Psoas muscle (tissue), 8 donors: ENCODE results near the gene IL20RA. TPM values are rescaled to one million over a fixed set of nuclear protein-coding genes. Genes with fewer than 3 reads are reported as not detected.

Experiments used
- ATAC-seq, 4 donors: fragments of 200-7000 bp; cut with Tn5 transposase; one replicate each; pipeline ENCODE4 v1.9.1; 2020; ENCODE audit warnings: moderate library complexity in 3 of 4, mild to moderate bottlenecking in 2 of 4
- DNase-seq, 2 donors: peaks; one replicate each; pipeline ENCODE4 v3.0.0-alpha.2; 2020
- H3K27ac ChIP-seq: fragments of 200-600 bp; one replicate; pipeline ENCODE4 v1.8.0; 2022
- H3K27me3 ChIP-seq, 3 donors: fragments of 200-600 bp in 1 of 3; one replicate each; pipeline versions ENCODE4 v1.6.1 to v1.8.0; 2013 to 2022; ENCODE audit warnings: low read length in 2 of 3, mild to moderate bottlenecking in 2 of 3, moderate library complexity in 1 of 3; ENCODE audit not compliant: insufficient read depth in 3 of 3
- H3K36me3 ChIP-seq, 2 donors: fragments of 200-600 bp in 1 of 2; one replicate each; pipeline versions ENCODE4 v1.6.1 to v1.8.0; 2013 to 2022; ENCODE audit warnings: low read depth in 1 of 2, mild to moderate bottlenecking in 1 of 2, moderate library complexity in 1 of 2; ENCODE audit not compliant: insufficient read depth in 1 of 2
- H3K4me1 ChIP-seq: fragments of 200-600 bp; one replicate; pipeline ENCODE4 v1.8.0; 2022
- H3K4me3 ChIP-seq: fragments of 200-600 bp; one replicate; pipeline ENCODE4 v1.8.0; 2022; ENCODE audit warnings: mild to moderate bottlenecking
- H3K9me3 ChIP-seq: fragments of 200-600 bp; one replicate; pipeline ENCODE4 v1.8.0; 2022
- CTCF ChIP-seq: fragments of 200-600 bp; IDR thresholded peaks from one replicate; pipeline ENCODE4 v1.8.0; 2022; ENCODE audit warnings: antibody characterized with exemption
- WGBS, 3 donors: extraction: QIAGEN DNeasy Blood & Tissue Kit; methylation state at CpG; one replicate each; pipeline versions ENCODE4 v1.1.6 to v1.1.7; 2013; 5-methylcytosine and 5-hydroxymethylcytosine counted together
- intact Hi-C, 2 donors: fragments of 100-400 bp; cut with DNase I; formaldehyde crosslinking; loops; one replicate each; pipeline versions ENCODE4 v1.11.0 to v1.14.2; 2022
- polyA plus RNA-seq, 3 donors: library from polyadenylated mRNA; stranded (reverse); fragments of 200-250 nt; gene quantifications; one replicate each; pipeline ENCODE4 v1.2.3, GENCODE V29; 2013
- total RNA-seq, 4 donors: library from RNA; stranded (reverse); fragmentation: NEBNext Ultra II Directional in 2 of 4; extraction: Animal tissue kit (Norgen Biotek cat#: 25700) in 2 of 4; gene quantifications; one replicate each; pipeline versions ENCODE4 v1.2.1 to v1.2.4, GENCODE V29; 2021 to 2023
- donor health status: healthy with polysubstance abuse.
- donor health status: DM: no; HTN: no; CAD: no; lungs with moderate emphysema.
- donor health status: Bipolar disorder and iron deficiency.
- donor health status: healthy.
- donor health status: DM: yes; HTN: yes; CAD: no.
- donor health status: DM: no; HTN: no; CAD: no.
- donor health status: DM: no; HTN: no; CAD: no.
- donor health status: DM: yes; HTN: yes; CAD: no.

Gene IL20RA
- total and polyA plus RNA-seq, 7 donors = 0.04 to 0.94 (median 0.15) TPM; not detected in 1

DNA sequence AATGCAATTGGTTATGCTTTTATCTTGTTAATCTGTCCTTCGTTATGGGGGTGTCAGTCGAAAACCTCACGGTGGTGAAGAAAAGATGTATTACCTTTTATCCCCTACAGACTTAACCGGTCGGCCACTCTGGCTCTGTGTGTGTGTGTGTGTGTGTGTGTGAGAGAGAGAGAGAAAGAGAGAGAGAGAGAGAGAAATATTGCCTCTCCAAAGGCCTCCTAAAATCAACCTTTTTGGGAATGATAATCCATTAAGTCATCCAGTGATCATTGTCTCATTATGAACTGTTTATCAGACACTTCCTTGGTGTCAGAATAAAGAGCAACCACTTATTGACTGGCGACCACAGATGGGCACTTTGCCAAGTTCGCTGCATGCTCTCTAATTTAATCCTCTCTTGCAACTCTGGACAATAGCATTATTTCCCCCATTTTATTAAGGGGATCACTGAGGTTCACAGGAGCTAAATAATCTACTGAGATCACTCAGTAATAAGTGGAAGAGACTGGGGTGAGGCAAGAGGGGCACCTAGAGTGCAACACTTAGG lies 92.0 kb downstream of the IL20RA start:
- DNase-seq (no peak), ATAC-seq (no peak)
- intact Hi-C loops = no loop called here
- Histone ChIP-seq H3K27me3 (no peaks in the 10 kb centered on the region), H3K27ac (no peak overlapping the region), H3K9me3 (no peaks in the 10 kb centered on the region), H3K4me3 (no peak overlapping the region), H3K36me3 (no peaks in the 10 kb centered on the region), H3K4me1 (no peaks in the 10 kb centered on the region)
- 33 to 41% (median 40%) methylated on average over 7 of the region's 7 CpGs for WGBS, 3 donors
- no peak for TF ChIP-seq CTCF

DNA sequence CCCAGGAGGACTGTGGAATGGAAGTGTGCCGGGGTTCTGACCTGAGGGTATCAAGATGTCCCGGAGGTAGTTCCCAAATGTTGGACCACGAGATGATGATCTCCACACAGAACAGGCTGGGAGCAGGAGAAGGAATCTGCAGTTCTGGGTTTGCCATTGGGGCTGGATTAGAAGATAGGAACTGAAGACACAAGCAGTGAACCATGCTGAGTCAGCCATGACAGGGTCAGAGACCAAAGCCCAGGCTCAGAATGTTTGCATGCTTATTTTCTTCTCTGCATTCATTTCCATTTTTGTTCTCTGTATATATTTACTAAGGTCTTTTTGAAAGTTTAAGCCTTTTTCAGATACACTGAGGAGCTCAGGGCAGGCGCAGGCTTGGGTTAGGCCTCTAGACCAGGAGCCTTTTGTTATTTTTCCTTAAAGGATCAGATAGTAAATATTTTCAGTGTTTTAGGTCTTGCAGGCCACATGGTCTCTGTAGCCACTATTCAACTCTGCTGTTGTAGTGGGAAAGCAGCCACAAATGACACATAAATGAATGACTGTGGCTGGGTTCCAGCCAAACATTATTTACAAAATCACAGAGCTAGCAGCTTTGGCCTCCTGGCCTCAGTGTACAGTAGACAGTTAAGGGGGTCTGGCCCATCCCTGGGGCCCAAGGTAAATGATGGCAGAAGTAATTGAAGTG lies 94.2 kb downstream of the IL20RA start:
- 71 to 88% (median 76%) methylated on average over 4 of the region's 4 CpGs for WGBS, 3 donors
- H3K4me1 ChIP-seq = no peaks in the 10 kb centered on the region
- intact Hi-C loops = no loop called here
- H3K27me3 ChIP-seq = no peaks in the 10 kb centered on the region
- ATAC-seq = no peak
- TF ChIP-seq CTCF = no peak
- no peaks in the 10 kb centered on the region for H3K9me3 ChIP-seq
- no peak overlapping the region for H3K27ac ChIP-seq
- DNase-seq = no peak
- H3K36me3 ChIP-seq = no peaks in the 10 kb centered on the region
- no peak overlapping the region for H3K4me3 ChIP-seq

Other genes with a start within 250 kb of the IL20RA start
- gene PEX7, start 222.4 kb downstream of the IL20RA start, total RNA-seq = 1 to 10 TPM; 3.7 to 9.8 (median 5.2) TPM
- gene PEX7, start 222.4 kb downstream of the IL20RA start, polyA plus RNA-seq = 1 to 10 TPM; 2.2 to 3.6 (median 2.2) TPM
- not detected for gene SLC35D3, start 122.7 kb downstream of the IL20RA start, total RNA-seq
- gene SLC35D3, start 122.7 kb downstream of the IL20RA start, polyA plus RNA-seq = not detected
- not detected for gene IL22RA2, start 128.7 kb upstream of the IL20RA start, total RNA-seq
- not detected for gene IL22RA2, start 128.7 kb upstream of the IL20RA start, polyA plus RNA-seq
- 10 to 100 TPM; 36.9 to 72.2 (median 51.6) TPM for gene IFNGR1, start 174.4 kb upstream of the IL20RA start, total RNA-seq
- 100 to 1,000 TPM in 1 of 3 donors, 10 to 100 TPM in 2; 43.1 to 122 (median 50.7) TPM for gene IFNGR1, start 174.4 kb upstream of the IL20RA start, polyA plus RNA-seq